Raji (cell line): Measurements from ENCODE around the gene FXYD5.

Experiments used
- POLR2A ChIP-seq: IDR thresholded peaks from 2 replicates; pipeline ENCODE4 v1.6.1; 2011; ENCODE audit warnings: low read depth, low read length, control low read depth; ENCODE audit not compliant: insufficient read depth

The FXYD5 gene, protein sequence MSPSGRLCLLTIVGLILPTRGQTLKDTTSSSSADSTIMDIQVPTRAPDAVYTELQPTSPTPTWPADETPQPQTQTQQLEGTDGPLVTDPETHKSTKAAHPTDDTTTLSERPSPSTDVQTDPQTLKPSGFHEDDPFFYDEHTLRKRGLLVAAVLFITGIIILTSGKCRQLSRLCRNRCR

GRCh38 chr19:35154525-35155406 is at the start of gene FXYD5:
Gene FXYD5, plus strand, starts transcription at chr19:35154735. Its CDS starts 816 bp downstream, at chr19:35155551.
- peak; percentile 83 for TF ChIP-seq POLR2A

DNA sequence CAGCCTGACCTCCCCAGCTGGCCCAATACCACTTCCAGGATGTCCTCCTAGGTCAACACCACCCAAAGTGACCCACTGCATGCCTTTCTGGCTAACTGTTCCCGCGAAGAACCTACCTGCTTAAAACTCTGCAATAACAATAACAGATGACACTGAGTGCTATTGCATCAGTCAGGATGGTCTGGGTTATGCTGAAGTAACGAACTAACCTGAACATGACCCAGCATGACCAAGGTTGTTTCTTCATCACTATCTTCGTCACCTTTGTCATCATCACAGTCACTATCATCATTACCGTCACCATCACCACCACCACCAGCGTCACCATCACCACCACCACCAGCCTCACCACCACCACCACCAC is 49.5 kb upstream of the FXYD5 start:
- TF ChIP-seq POLR2A = no peak

GRCh38 chr19:35105411-35106290 is 48.9 kb upstream of the FXYD5 start:
- no peak for TF ChIP-seq POLR2A

DNA sequence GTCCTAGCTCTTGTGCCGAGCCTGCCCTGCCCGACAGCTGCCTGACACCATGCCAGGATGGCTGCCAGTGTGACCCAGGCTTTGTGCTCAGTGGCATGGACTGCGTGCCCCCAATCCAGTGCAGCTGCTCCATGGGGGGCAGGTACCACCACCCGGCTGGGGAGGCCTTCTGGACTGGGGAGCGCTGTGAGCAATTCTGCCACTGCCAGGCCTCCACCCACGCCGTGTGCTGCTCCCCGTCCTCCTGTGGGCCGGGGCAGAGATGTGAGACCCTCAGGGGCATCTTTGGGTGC is 48.3 kb upstream of the FXYD5 start:
- TF ChIP-seq POLR2A = no peak

- TF ChIP-seq POLR2A = no peak
Measured at GRCh38 chr19:35106898-35107541, 47.5 kb upstream of the FXYD5 start.

DNA sequence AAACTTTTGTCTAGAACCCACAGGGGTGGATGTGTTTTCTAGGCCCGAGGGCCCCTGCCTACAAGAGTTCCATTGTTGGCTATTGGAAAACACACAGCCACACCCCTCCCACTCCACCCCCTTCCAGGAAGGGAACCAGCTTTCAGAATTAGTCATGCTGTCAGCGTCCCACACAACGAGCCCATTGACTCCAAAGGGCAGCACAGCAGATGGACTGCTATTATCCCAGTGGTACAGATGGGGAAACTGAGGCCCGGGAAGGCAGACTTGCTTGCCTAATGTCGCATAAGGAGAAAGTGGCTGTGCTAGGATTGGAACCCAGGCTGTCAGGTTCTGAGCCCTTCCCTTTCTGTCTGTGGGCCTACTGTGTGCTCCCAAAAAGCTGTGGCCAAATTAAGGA is 47.0 kb upstream of the FXYD5 start:
- TF ChIP-seq POLR2A = no peak

DNA sequence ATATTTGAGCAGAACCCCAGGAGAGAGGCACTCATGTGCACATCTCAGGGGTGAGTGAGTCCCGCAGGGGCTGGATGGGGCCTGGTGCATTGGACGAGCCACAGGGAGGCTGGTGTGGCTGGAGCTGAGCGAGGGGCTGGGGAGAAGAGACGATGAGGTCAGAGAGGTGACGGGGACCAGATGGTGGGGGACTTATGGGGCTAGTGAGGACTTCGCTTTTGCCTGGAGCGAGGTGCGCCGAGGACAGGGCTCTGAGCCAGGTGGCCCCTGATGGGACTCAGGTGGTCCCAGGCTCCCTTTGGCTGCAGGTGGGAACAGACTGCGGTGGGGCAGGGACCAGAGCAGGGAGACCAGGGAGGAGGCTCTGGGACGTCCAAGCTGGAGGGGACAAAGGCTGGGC is 45.8 kb upstream of the FXYD5 start:
- TF ChIP-seq POLR2A = no peak

GRCh38 chr19:35109395-35110112 is 45.0 kb upstream of the FXYD5 start:
- TF ChIP-seq POLR2A = no peak

DNA sequence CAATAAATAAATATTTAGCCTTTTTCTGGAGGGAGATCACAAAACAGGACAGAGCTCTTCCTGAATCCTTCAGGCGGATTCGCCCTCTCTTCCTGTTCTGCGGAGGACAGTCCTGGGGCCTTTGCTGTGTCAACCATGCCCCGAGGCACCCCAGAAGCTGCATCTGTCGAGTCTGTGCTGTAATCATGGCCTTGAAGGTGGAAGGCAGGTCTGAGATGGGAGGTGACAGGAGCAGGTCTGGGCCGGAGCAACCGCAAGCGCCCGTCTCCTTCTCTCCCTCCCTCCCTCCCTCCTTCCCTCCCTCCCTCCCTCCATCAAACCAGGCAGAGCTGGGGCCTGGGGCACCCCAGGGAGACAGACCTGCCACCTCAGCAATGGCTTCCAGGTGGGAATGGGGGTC is 43.6 kb upstream of the FXYD5 start:
- no peak for TF ChIP-seq POLR2A

- no peak for TF ChIP-seq POLR2A
Measured at GRCh38 chr19:35112995-35113688, 41.4 kb upstream of the FXYD5 start.

GRCh38 chr19:35114353-35115176 is 40.0 kb upstream of the FXYD5 start:
- no peak for TF ChIP-seq POLR2A

GRCh38 chr19:35115177-35115951 is 39.2 kb upstream of the FXYD5 start, which contains the start of gene FXYD3:
Gene FXYD3, plus strand, starts transcription at chr19:35115823. Its CDS starts 3,554 bp downstream, at chr19:35119377.
- TF ChIP-seq POLR2A = no peak
